Measurements from ENCODE around the gene ETNK2.
A peak's percentile ranks its signal among the peaks of the same experiment; 100 is the strongest.

ETNK2 gene

DNA sequence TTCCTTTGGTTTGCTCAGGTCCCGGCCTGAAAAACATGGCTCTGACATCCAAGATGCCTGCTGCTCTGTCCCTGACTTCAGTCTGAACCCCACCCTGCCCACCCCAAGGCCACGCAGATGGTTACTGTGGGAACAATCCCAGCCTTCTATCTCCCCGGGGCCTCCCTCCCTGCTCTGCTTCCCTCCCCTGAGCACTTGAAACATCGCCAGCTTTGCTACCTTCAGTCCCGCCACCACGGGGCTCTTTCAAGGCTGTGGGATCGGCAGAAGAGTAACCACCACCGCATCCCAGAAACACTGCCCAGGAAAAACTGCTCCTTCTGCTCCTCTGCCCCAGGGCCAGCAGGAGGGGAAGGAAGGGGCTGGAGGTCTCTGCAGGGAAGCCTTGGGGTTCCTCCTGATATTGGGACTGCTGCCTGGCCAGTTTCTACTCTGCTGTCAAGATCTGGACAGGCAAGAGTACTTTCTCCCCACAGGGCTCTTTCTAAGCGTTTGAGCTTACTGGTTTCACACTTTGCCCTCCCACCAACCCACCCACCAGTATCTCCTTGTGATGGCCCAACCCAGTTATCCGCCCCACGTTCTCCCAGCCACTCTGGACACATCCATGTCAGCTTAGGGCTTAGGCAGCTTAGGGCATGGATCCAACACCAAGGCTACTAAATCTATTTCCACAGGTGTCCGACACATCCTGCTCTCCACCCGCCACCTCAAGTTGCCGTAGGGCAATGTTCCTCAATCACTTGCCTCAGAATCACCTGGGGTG, 8.4 kb downstream of the ETNK2 start:
- H3K4me3 ChIP-seq (ENCODE audit: low read depth, low read length): no peak overlapping the region
- no peaks in the 10 kb centered on the region for H3K27me3 ChIP-seq (replicated peaks)
- no peak overlapping the region for H3K27ac ChIP-seq
- no peak for TF ChIP-seq CTCF (IDR thresholded peaks at IDR 0.05; ENCODE audit: low read depth, low read length, missing control alignments)
- H3K36me3 ChIP-seq (replicated peaks): no peaks in the 10 kb centered on the region
- DNase-seq: no peak
- in situ Hi-C loops (cut with HindIII; ENCODE audit: low pct_ligation_motif_present, low sequenced_read_pairs): loop anchor here (25.0 kb wide), 1 partner anchor 281 kb away; the partner anchor contains the start of gene SNRPE

DNA sequence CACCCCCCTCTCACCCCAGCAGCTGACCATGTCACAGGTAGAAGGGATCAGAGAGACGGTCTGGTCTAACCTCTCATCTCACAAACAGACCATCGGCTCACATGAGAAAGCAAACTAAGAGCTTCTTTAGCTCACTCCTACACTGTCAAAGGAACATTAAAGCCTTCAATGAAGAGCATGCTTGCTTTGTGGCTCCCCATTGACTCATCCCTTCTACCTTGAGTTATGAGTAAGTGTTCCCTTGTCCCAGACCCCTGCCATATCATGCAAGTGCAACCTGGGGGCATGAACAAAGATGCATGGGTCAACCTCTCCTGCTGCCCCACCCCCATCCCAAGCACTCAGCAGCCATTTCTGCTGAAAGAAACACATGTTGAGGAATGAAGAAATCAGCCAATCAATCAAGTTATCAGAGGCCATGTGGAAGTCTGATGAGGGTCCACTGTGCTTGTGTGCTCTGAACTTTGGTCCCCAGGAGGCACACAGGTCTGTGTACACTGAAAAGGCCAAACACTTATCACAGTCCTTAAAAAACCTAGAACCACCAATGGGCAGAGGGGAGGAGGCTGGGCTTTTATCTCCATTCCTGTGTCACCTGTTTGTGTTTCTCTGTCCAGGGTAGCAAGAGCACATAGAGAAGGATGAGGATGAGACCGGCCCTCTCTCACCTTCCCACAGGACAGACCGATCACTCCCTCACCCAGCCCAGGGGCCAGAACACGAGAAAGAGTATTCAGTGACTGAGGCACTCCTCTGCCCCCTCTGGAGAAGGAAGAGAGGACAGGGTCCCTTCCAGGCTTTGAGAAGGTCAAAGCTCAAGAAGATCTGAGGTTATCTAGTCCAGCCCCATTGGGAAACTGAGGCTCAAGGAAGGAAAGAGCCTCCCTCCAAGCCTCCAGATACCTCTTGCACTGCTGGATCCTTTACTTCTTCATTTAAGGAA, 9.5 kb downstream of the ETNK2 start:
- no peak for DNase-seq
- Histone ChIP-seq H3K4me3 (ENCODE audit: low read depth, low read length) (no peak overlapping the region), H3K27ac (no peak overlapping the region), H3K36me3 (replicated peaks) (no peaks in the 10 kb centered on the region), H3K27me3 (replicated peaks) (no peaks in the 10 kb centered on the region)
- in situ Hi-C loops (cut with HindIII; ENCODE audit: low pct_ligation_motif_present, low sequenced_read_pairs): loop anchor here (25.0 kb wide), 1 partner anchor 280 kb away; the partner anchor contains the start of gene SNRPE
- TF ChIP-seq CTCF (IDR thresholded peaks at IDR 0.05; ENCODE audit: low read depth, low read length, missing control alignments): peak; percentile 7

GRCh38 chr1:204141131-204141530, 10.7 kb downstream of the ETNK2 start:
- no peak for TF ChIP-seq CTCF (IDR thresholded peaks at IDR 0.05; ENCODE audit: low read depth, low read length, missing control alignments)
- Histone ChIP-seq H3K27me3 (replicated peaks) (no peaks in the 10 kb centered on the region), H3K4me3 (ENCODE audit: low read depth, low read length) (no peak overlapping the region), H3K27ac (no peak overlapping the region), H3K36me3 (replicated peaks) (no peaks in the 10 kb centered on the region)
- no peak for DNase-seq
- in situ Hi-C loops (cut with HindIII; ENCODE audit: low pct_ligation_motif_present, low sequenced_read_pairs): loop anchor here (25.0 kb wide), 1 partner anchor 279 kb away; the partner anchor contains the start of gene SNRPE

GRCh38 chr1:204139952-204140351, 11.9 kb downstream of the ETNK2 start:
- in situ Hi-C loops (cut with HindIII; ENCODE audit: low pct_ligation_motif_present, low sequenced_read_pairs): loop anchor here (25.0 kb wide), 1 partner anchor 278 kb away; the partner anchor contains the start of gene SNRPE
- no peak for DNase-seq
- H3K27me3 ChIP-seq (replicated peaks): no peaks in the 10 kb centered on the region
- H3K4me3 ChIP-seq (ENCODE audit: low read depth, low read length): no peak overlapping the region
- no peak overlapping the region for H3K27ac ChIP-seq
- no peaks in the 10 kb centered on the region for H3K36me3 ChIP-seq (replicated peaks)
- no peak for TF ChIP-seq CTCF (IDR thresholded peaks at IDR 0.05; ENCODE audit: low read depth, low read length, missing control alignments)

- Histone ChIP-seq H3K27ac (no peak overlapping the region), H3K4me3 (ENCODE audit: low read depth, low read length) (no peak overlapping the region), H3K36me3 (replicated peaks) (no peaks in the 10 kb centered on the region), H3K27me3 (replicated peaks) (no peaks in the 10 kb centered on the region)
- TF ChIP-seq CTCF (IDR thresholded peaks at IDR 0.05; ENCODE audit: low read depth, low read length, missing control alignments): no peak
- DNase-seq: no peak
- in situ Hi-C loops (cut with HindIII; ENCODE audit: low pct_ligation_motif_present, low sequenced_read_pairs): loop anchor here (25.0 kb wide), 1 partner anchor 277 kb away; the partner anchor contains the start of gene SNRPE
Measured at GRCh38 chr1:204139088-204139487, 12.8 kb downstream of the ETNK2 start.
